Activated CD4-positive, alpha-beta T cell treated with anti-CD3 and anti-CD28 coated beads, Interleukin-2, amount 50 U/mL, for 1 hour (primary cell): Measurements from ENCODE around the gene TFPI.

Experiments
- DNase-seq: peaks from one replicate; pipeline ENCODE4 v3.0.0-alpha.2; 2020

Gene TFPI

DNA sequence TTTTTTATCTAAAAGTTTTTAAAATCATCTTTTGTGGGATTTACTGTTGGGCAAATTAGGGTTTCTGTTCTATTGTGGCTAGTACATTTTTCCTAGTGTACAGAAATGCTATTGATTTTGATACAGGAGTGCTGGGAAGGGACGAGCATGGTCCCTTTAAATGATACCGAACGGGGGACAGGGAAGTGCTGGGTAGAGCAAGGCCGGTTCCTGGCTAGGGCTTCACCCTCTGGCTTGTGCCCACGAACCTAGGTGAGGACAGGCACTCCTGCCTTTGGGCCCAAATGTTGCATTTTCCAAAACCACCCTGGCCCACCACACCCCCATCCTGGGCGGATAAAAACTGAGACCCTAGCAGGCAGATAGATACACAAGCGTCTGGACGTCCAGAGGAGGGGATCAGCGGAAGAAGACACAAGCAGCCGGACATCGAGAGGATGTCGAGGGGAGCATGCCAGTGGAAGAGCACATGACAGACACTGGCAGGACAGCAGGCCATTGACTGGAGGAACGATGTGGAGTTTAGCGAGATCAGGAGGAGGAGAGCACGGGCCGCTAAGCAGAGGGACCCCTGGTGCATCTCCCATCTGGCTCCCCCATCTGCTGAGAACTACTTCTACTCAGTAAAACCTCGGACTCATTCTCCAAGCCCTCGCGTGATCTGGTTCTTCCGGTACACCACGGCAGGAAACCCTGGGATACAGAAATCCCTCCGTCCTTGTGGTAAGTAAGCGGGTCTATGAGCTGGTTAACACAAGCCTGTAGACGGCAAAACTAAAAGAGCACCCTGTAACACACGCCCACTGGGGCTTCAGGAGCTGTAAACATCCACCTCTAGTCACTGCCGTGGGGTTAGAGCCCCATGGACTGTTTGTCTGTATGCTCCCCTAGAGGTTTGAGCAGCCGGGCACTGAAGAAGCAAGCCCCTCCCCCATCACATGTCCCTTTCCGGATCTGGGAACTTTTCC, 92.7 kb downstream of the TFPI start:
- DNase-seq, result no peak

DNA sequence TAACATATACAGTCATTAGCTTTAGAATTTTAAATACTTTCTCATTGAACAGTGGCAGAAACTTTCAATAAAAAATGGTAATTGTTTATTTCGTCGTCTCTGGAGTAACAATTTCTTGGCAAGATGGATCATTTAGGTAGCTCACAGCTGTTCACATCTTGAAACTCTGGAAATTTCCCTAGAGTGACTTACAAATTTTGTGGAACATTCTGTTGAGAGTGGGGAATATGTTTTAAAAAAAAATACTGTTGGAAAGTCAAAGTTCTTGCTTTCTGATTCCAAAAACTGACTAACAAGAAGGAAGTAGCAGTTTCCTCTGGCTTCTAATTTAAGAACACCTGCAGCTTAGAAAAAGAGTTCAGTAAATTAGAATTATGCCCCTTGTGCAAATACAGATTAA, 95.0 kb downstream of the TFPI start:
- no peak for DNase-seq

DNA sequence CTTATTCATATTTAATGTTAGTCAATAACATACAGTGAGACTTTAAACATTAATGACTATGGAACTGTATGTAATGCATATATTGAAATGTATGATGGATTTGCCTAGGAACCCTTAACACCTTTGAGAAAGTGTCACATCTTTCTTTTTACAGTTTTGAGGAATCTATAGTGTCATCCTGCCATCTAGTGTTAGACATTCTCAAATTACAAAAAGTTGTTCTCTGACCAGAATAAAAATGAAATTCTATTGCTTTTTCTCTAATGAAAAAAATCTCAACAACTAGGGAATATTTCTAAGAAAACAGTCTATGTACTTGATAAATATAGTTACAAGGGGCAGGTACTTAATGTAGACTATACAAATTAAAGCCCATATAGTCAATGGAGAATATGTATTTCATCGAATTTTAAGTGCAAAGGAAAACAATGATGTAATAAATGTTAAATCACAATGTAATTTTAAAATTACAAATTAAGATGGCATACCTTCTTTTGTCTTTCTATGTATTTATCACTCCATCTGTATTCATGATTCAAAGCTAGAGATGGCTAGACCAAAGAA, 101.1 kb downstream of the TFPI start:
- DNase-seq, result no peak

DNA sequence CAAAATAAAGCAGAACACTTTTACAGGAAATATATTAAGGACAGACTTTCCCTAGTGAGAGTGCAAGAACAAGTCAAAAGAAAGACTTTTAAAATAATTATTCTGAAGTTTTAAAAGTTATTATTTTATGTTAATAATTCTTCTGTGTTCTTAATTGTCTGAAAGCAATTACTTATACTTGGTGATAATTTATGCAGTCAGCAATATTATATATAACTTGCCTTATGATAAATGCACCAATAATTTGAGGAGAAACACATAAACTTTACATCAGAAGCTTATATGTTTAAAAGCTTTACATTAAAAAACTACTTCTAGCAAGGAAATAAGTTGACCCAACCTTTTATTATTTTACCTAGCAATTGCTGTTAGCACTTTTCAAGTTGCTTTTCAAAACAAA, 102.7 kb downstream of the TFPI start:
- DNase-seq, result no peak

DNA sequence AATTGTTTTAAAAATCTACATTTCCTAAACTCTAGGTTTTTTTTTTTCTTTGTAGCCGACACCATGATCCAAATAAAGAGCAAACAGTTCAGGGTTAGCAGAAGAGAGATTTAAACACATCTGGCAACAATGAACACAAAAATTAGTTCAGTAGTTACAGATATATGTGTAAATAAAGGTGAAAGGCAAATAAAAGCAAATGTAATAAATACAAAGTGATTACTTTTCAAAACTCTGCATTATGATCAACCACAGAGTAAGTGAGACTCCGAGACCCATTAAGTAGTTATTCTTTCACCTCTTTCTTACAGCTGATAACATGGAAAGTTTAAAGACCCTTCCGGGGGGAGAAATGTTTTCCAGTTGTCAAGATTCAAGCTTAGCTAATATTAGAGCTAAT, 106.9 kb downstream of the TFPI start:
- no peak for DNase-seq

DNA sequence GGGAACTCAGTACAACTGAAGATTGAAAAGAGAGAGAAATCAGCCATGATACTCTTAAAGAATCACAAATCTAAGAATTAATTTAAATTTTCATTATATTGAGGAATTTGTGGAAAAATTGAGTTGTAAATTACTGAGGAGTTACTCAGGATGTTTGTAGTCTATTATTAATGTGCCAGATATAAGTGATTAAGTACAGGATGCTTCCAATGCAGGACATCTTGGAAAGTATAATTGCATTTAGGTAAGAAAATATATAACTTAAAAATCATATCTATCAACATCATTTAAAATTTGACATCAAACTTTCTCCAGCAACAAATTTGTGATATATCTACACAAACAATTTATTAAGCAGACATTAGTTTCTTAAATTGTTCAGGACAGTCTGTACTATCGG, 107.5 kb downstream of the TFPI start:
- DNase-seq, result no peak

DNA sequence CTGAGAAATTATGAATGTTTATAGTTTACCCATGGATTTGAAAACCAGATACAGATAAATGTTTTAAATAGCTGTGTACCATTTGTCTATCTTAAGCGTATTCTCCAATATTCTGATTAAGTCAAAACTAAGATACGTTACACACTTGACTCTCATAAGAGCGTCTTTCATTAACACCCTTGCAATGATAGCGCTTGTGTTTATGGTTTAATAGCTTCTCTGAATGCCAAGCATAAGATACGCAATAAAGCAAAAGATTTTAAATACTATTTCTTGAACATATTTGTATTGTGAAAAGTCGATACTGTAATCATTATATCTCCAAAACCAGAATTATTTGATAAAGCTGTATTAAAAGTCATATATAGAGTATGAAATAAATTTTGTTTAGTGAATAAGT, 109.2 kb downstream of the TFPI start:
- DNase-seq, result no peak

DNA sequence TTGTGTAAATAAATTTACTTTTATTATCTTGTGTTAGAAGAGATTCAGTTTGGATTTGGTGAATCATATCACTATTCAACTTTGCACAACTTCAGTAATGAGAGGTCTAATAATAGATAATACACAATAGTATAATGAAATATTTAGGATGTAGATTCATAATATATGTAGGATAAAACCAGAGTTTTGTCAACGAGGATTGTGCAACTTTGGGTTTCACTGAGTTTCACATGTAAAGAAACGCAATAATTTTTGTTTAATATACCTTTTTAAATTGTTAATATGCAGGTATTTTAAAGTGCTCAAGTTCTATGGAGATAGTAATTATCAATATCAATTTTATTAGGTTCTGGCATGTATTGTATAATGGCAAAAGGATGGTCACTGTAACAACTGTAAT, 111.5 kb downstream of the TFPI start:
- no peak for DNase-seq

DNA sequence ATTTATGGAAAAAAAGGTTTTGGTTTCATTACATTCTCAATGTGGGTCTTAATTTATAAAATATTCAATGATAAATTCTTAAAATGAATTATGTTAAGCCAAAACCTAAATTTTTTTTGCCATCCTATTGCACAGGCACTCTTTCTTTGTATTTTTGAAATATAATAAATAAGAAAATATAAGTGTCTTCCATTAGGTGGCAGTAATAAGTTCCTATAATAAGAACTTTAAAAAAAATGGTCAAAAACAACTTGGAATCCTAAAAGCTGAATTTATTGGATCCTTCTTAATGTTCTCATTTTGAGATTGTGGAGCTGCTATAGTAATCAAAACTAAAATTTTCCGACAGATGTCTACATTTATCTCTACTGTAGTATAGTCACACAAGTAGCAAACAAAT, 111.9 kb downstream of the TFPI start:
- no peak for DNase-seq

DNA sequence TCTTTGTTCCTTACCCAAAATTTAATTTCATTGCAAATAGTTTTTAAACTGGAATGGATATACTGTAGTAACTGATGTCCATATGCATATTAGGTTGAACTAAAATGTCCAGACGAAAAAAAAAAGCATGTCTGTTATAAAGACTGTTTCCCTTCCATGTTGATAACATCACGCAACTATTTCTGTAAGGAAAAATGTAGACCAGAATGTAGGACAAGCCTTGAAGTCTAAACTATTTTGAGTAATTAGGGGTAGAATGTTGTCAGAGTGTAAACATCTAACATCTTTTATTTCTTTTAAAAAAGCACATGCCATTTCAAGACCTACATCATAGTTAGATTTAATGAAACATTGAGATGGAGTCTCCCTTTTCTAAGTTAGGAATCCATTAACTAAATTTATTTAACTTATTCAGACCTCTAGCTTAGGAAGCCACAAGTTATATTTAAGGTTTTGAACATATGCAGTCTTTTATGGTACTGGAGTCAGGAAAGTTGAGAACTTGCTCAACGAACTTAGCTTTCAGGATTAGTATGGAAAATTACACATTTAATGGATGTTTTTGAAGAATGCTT, 114.0 kb downstream of the TFPI start:
- DNase-seq, result no peak

DNA sequence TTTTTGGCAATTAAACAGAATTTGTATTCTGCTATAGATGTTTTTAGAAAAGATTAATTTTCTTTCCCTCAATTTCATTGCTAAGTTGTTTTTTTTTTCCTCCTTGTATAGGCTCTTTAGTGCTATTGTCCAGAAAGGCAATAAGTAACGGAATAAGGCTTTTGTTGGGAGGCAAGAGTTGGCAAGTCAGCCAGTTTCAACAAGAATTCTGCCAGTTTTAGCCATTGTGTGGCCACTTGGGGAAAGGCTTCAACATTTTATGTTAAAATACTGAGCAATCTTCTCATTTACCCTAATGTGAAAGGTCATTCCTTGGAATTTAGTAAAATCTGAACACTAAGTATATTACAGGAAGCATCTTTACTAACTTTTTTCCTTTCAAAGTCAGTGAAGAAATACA, 115.8 kb downstream of the TFPI start:
- DNase-seq, result no peak

DNA sequence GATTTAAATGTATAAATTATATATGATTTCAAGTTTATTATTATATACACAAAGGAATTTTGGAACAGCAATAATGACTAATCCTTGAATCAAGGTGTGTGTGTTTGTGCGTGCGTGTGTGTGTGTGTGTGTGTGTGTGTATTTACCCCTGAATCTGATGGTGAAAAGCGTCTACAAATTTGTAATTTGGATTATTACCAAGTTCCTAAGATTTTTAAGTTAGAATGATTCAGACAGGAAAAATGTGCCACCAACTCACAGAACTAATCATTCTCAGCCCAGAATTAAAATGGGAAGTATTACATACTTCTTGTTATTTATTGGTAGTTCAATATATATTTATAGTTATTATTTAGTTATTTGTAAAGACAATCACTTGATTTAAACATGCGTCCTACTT, 118.5 kb downstream of the TFPI start:
- DNase-seq, result no peak

DNA sequence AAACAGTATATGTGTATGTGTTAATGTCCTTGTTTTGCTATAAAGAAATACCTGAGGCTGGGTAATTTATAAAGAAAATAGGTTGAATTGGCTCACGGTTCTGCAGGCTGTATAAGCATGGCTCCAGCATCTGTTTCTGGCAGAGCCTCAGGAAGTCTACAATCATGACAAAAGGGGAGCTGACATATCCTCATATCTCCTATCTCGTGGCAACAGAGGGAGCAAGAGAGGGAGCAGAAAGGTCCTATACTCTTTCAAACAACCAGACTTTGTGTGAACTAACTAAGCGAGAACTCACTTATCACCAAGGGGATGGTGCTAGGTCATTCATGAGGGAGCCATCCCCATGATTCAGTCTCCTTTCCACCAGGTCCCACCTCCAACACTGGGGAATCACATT, 119.2 kb downstream of the TFPI start:
- DNase-seq, result no peak

DNA sequence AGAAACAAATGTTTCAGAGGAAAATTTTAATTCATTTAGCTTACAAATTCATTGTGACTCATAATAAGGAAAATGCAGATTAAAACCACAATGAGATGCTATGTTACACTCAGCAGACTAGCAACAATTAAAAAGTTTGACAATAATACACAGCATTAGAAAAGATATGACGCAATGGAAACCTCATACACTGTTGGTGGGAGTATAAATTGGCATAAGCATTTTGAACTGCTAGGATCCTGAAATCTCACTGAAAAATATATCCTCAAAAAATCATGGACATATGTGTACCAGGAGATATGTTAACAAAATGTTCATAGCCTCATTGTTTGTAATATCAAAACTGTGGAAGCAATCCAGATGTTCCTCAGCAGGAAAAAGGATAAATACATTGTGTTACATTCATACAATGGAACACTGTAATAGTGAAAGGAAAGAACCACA, 119.9 kb downstream of the TFPI start:
- DNase-seq, result no peak

DNA sequence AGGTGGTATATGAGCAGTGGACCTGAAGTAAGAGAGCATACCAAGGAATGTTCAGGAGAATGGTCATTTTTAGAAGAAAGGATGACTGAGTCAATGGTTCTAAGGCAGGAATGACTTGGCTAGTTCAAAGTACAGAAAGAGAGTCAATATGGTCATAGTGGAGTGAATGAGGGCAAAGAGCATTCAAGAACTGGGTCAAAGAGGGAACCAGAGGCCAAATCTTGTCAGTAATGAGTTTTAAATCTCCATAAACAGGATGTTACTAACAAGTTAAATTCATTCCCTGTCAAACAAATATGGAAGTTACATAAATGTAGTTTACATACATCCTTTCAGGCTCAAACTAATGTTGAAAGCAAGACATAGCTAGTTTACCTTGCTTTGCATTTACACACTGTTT, 122.3 kb downstream of the TFPI start:
- DNase-seq, result no peak

DNA sequence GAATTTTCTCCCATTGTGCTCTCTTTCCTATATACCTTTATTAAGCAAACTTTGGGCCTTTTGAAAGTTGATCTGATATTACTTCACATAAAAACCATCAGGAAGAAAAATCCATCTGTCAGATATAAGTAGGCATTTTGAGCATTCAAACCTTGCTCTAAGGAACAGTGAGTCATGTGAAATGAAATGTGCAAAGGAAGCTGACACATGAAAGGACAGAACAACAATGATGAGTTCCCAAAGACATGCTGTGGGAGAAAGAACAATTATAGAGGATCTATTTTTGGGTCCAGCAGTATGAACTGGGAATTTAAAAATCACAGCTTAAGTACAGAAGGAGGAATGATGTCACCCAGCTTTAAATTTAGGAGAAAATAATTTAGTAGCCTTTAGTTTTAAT, 124.2 kb downstream of the TFPI start:
- DNase-seq, result no peak

DNA sequence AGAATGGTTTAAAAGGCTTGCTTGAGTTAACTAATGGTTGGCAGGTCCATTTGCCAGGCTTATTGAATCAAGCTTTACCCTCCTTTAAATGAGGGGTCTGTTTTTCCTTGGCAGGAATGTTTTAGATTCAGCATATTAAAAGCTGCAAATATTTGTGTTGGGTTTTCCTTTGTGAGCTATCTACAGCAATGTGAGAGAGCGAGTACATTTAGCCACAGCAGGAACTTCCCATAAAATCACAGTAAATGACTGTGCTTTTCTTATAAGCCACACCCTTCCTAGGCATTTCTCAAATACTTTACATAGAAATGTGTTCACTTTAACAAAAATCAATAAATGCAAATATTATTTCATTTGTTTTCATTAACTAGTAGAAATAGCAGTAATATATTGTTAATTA, 130.1 kb downstream of the TFPI start:
- DNase-seq, result no peak

DNA sequence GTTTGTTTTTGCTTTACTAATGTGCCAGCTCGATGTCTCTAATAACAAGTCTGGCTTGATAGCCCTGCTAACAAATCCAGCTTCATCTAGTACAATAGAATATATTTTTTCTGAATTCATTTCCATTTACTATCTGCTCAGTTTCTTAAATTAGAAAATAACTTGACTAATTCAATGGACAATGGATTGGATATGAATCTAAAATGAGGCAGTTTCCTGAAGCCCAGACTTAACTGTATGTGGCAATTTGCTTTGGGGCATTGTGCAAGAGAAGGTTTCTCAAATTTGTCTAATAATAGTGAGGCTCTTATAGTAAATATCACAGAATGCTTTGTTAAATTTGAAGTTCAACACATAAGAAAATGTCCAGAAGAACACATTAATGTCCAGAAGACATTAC, 132.0 kb downstream of the TFPI start:
- DNase-seq, result no peak

DNA sequence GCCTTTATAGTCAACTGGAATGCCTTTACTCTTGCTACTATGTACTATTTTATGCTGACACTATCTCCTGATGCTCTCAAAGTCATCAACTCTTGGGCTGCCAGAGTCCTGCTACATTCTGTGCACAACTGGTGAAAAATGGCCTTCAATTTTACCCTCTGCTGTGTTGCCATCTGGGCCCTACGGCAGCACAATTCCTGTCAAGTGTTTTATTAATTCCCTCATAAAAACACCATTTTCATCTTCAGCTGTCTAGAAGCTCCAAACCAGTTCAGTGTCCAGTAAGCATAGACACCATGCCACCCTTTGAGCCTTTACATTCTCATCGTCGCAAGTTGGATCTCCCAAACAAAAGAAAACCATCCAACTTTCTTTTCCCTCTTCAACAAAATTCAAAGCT, 132.7 kb downstream of the TFPI start:
- DNase-seq, result no peak

DNA sequence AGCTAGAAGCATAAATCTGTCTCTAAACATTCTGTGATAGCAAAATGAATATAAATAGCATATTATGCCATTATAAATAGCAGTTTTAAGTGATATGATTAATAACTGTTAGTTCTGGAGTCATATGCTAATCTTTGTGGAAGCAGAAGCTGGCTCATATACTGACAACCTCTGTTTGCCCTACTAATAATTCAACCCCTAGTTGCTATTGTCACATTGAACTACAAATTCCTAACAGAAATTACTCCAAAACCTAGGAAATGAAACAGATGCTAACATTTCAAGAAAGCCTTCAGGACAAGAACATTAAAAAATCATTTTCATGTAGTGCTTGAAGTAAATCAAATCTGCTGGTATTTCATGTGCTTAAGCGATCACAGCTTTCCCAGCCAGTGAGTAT, 134.4 kb downstream of the TFPI start:
- no peak for DNase-seq

DNA sequence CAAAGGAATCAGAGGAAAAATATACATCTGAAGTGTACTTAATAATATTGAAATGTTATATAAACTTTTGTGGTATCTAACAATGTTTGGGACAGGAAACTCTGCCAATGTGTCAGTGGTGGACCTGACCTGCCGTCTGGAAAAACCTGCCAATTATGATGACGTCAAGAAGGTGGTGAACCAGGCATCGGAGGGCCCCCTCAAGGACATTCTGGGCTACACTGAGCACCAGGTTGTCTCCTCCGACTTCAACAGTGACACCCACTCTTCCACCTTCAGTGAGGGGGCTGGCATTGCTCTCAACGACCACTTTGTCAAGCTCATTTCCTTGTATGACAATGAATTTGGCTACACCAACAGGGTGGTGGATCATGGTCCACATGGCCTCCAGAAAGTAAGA, 138.8 kb downstream of the TFPI start:
- DNase-seq, result no peak
